Measurements from ENCODE around the gene YKT6.

YKT6 gene

DNA sequence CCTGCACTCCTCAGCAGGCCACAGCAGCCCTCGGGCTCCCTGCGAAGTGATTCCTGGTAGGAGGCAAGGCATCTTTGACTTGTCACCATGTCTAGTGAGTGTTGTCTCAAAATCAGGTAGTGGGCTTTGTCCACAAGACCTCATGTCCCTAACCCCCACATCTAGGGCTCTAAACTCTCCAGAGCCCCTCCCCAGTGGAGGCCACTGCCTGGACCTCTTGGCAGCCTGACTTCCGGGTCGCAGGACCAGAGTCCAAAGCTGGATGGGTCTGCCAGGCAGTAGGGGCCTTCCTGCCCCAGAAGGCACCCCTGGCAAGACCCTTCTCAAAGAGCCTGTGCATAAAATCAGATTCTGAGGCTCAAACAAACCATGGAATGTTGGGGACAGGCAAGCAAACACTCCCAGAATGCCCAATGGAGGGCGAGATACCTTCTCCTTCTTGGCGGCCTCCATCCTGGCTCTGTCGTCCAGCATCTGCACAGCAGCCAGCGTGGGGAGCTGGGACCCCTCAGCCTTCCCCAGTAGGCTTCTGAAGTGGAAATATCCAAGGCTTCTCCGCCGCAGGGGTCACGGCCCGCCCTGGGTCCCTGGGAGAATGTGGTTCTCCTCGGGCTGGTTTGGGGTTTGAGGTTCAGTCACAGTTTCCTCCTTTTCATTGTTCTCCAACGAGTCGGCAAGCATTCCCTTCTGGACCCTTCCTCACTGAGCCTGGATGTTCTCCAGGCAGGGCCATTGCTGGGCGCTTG lies 12.1 kb upstream of the YKT6 start:
- Histone ChIP-seq H3F3A (ENCODE audit: low read depth) (no peaks in the 10 kb centered on the region), H3K9ac (ENCODE audit: low read depth, low read length, poor library complexity, severe bottlenecking) (no peak overlapping the region), H3K9me3 (ENCODE audit: insufficient read depth, low read depth, low read length) (no peaks in the 10 kb centered on the region), H3K27me3 (ENCODE audit: insufficient read depth, low read length, poor library complexity, severe bottlenecking) (no peaks in the 10 kb centered on the region), H3K4me1 (ENCODE audit: insufficient read depth, low read length, poor library complexity, severe bottlenecking) (no peaks in the 10 kb centered on the region), H3K4me3 (ENCODE audit: low read length, poor library complexity, severe bottlenecking) (no peak overlapping the region), H3K36me3 (ENCODE audit: insufficient read depth, low read length) (no peaks in the 10 kb centered on the region), H2AFZ (ENCODE audit: low read length) (no peak overlapping the region), H4K20me1 (ENCODE audit: insufficient read depth, low read length, poor library complexity, severe bottlenecking) (no peaks in the 10 kb centered on the region), H3K9me2 (replicated peaks; ENCODE audit: low read depth, low read length) (no peaks in the 10 kb centered on the region), H3K4me2 (ENCODE audit: low read depth, low read length, poor library complexity, severe bottlenecking) (no peak overlapping the region), H3K79me2 (ENCODE audit: insufficient read depth, low read length) (no peaks in the 10 kb centered on the region)
- TF ChIP-seq EZH2phosphoT487 (IDR thresholded peaks at IDR 0.05; ENCODE audit: borderline replicate concordance) (no peak), CTCF (conservative IDR thresholded peaks at IDR 0.05; ENCODE audit: low read length) (no peak)

DNA sequence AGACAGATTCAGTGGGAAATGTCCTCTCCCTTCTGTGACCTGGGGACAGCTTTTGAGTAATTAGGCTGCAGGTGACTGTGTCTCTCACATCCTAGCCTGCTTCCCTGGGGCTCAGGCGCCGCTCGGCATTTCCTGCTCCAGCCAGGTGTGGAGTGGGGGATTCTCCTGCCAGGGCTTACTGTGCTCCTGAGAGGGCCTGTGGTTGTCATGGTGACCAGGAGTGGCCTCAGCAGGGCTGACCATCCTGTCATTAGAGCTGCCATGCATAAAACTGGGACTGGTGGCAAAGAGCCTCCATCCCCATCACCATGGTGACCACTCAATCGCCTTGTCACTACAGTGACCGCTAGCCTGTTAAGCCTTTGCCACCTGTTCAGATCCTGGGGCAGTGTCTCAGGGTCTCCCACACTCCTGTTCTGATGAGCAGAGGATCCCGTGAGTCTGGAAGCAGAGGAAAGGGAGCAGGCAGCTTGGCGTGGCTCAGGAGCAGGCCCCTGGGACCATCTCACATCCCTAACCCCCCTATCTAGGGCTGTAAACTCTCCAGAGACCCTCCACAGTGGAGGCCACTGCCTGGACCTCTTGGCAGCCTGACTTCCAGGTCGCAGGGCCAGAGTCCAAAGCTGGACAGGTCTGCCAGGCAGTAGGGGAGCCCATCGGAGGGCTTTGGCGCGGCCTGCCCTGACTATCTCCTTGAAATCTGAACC lies 11.3 kb upstream of the YKT6 start, which contains the start of gene GCK:
Gene GCK, minus strand, starts transcription at position 154 of the 707 bp plus-strand sequence. CDS start 486 bp downstream, outside the sequence.
- Histone ChIP-seq H3K79me2 (ENCODE audit: insufficient read depth, low read length) (no peaks in the 10 kb centered on the region), H3F3A (ENCODE audit: low read depth) (no peaks in the 10 kb centered on the region), H4K20me1 (ENCODE audit: insufficient read depth, low read length, poor library complexity, severe bottlenecking) (no peaks in the 10 kb centered on the region), H3K9me2 (replicated peaks; ENCODE audit: low read depth, low read length) (no peaks in the 10 kb centered on the region), H3K36me3 (ENCODE audit: insufficient read depth, low read length) (no peaks in the 10 kb centered on the region), H3K4me3 (ENCODE audit: low read length, poor library complexity, severe bottlenecking) (no peak within 1 kb of the TSS), H3K9ac (ENCODE audit: low read depth, low read length, poor library complexity, severe bottlenecking) (no peak within 1 kb of the TSS), H3K4me2 (ENCODE audit: low read depth, low read length, poor library complexity, severe bottlenecking) (no peak within 1 kb of the TSS), H2AFZ (ENCODE audit: low read length) (no peak within 1 kb of the TSS), H3K9me3 (ENCODE audit: insufficient read depth, low read depth, low read length) (no peaks in the 10 kb centered on the region), H3K4me1 (ENCODE audit: insufficient read depth, low read length, poor library complexity, severe bottlenecking) (no peaks in the 10 kb centered on the region), H3K27me3 (ENCODE audit: insufficient read depth, low read length, poor library complexity, severe bottlenecking) (no peaks in the 10 kb centered on the region)
- no peak for TF ChIP-seq EZH2phosphoT487 (IDR thresholded peaks at IDR 0.05; ENCODE audit: borderline replicate concordance)
- TF ChIP-seq CTCF (conservative IDR thresholded peaks at IDR 0.05; ENCODE audit: low read length), result no peak

DNA sequence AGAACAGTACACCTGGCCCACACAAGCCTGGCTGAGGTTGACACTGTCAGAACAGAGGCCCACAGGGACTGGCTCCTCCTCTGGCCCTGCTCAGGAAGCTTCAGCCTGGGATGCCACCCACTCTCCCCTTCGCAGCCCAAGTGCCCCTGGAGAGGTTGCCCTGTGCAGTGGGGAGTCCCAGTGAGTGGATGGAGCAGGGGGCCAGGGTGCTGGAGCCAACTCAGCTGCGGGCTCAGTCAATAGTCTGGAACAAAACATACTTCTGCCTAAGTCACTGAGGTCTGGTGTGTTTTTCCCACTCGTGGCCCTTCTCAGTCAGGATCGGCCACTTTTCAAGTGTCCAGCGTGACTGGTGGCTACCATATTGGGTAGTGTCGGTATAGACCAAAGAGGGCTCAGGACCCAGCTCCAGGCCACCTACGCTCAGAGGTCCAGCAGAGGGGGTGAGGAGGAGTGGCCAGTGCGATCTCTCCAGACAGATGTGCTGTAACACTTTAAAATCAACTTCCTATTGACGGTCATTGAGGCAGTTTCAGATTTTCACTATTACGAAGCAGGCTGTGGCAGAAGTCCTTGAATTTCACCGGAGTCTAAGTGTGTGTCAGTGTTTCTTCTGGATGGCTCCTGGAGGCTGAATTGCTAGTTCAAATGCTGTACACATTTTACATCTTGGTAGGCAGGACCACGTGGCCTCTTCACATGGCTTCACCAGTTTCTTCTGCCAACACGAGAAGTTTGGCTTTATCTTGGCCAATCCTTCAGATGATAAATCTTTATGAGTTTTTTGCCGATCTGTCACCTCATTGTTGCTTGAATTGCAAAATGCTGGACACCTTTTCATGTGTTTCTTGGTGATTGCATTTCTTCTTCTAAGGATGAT lies 10.5 kb upstream of the YKT6 start:
- Histone ChIP-seq H3K79me2 (ENCODE audit: insufficient read depth, low read length) (no peaks in the 10 kb centered on the region), H3K9me3 (ENCODE audit: insufficient read depth, low read depth, low read length) (no peaks in the 10 kb centered on the region), H3K27me3 (ENCODE audit: insufficient read depth, low read length, poor library complexity, severe bottlenecking) (no peaks in the 10 kb centered on the region), H3K9ac (ENCODE audit: low read depth, low read length, poor library complexity, severe bottlenecking) (no peak overlapping the region), H2AFZ (ENCODE audit: low read length) (no peak overlapping the region), H3K4me2 (ENCODE audit: low read depth, low read length, poor library complexity, severe bottlenecking) (no peak overlapping the region), H3K4me1 (ENCODE audit: insufficient read depth, low read length, poor library complexity, severe bottlenecking) (no peaks in the 10 kb centered on the region), H3K36me3 (ENCODE audit: insufficient read depth, low read length) (no peaks in the 10 kb centered on the region), H3F3A (ENCODE audit: low read depth) (no peaks in the 10 kb centered on the region), H3K9me2 (replicated peaks; ENCODE audit: low read depth, low read length) (no peaks in the 10 kb centered on the region), H3K4me3 (ENCODE audit: low read length, poor library complexity, severe bottlenecking) (no peak overlapping the region), H4K20me1 (ENCODE audit: insufficient read depth, low read length, poor library complexity, severe bottlenecking) (no peaks in the 10 kb centered on the region)
- TF ChIP-seq EZH2phosphoT487 (IDR thresholded peaks at IDR 0.05; ENCODE audit: borderline replicate concordance) (no peak), CTCF (conservative IDR thresholded peaks at IDR 0.05; ENCODE audit: low read length) (no peak)
